IMR-90 (cell line): ENCODE measurements around the gene MSI2. TPM values are rescaled to one million over a fixed set of nuclear protein-coding genes. Genes with fewer than 3 reads are reported as not detected.
A peak's percentile ranks its signal among the peaks of the same experiment; 100 is the strongest.

ENCODE experiments used
- ATAC-seq: fragments of 200-7000 bp; cut with Tn5 transposase; 2 replicates; pipeline ENCODE4 v1.9.1; 2020; ENCODE audit warnings: low read depth, mild to moderate bottlenecking, moderate library complexity
- BruUV-seq: library from RNA; stranded (reverse); fragments of 400-500 nt; replicated peaks from 2 replicates; lab custom pipeline; 2021; lab: Mats Ljungman, UMichigan
- CTCF ChIA-PET: fragments of 300-600 bp; formaldehyde crosslinking; extraction: SDS; loops from one replicate; lab custom pipeline; 2021; ENCODE audit warnings: antibody characterized with exemption; lab: Yijun Ruan, JAX
- POLR2A ChIA-PET: fragments of 300-600 bp; sonication (Branson Sonifier 250); formaldehyde crosslinking; loops from one replicate; lab custom pipeline; 2022; ENCODE audit warnings: antibody characterized with exemption; ENCODE audit not compliant: unreplicated experiment; lab: Charles Lee
- DNase-seq: peaks from one replicate; pipeline ENCODE4 v3.0.0; 2013
- H2AFZ ChIP-seq: replicated peaks from 2 replicates; pipeline ENCODE3; 2013; ENCODE audit warnings: low read length, mild to moderate bottlenecking; ENCODE audit not compliant: poor library complexity
- H2AK5ac ChIP-seq: 2 replicates; pipeline ENCODE4 v1.6.1; 2013; ENCODE audit warnings: low read depth, low read length, inconsistent platforms
- H2AK9ac ChIP-seq: replicated peaks from 2 replicates; pipeline ENCODE3; 2013; ENCODE audit warnings: mild to moderate bottlenecking, low read depth, low read length, moderate library complexity; ENCODE audit not compliant: poor library complexity
- H2BK120ac ChIP-seq: 2 replicates; pipeline ENCODE4 v1.6.1; 2013; ENCODE audit warnings: low read depth, low read length, inconsistent platforms
- H2BK15ac ChIP-seq: 3 replicates; pipeline ENCODE4 v1.6.1; 2013; ENCODE audit warnings: low read depth, low read length, inconsistent platforms
- H2BK20ac ChIP-seq: 2 replicates; pipeline ENCODE4 v1.6.1; 2013; ENCODE audit warnings: low read depth, mild to moderate bottlenecking, inconsistent platforms, low read length, moderate library complexity
- H2BK5ac ChIP-seq: 2 replicates; pipeline ENCODE4 v1.6.1; 2013; ENCODE audit warnings: mild to moderate bottlenecking, low read depth, low read length, inconsistent platforms; ENCODE audit not compliant: poor library complexity, severe bottlenecking
- H3K14ac ChIP-seq: replicated peaks from 2 replicates; pipeline ENCODE4 v1.6.1; 2013; ENCODE audit warnings: low read depth, low read length, inconsistent platforms
- H3K18ac ChIP-seq: 2 replicates; pipeline ENCODE4 v1.6.1; 2013; ENCODE audit warnings: low read depth, low read length, control low read depth
- H3K23ac ChIP-seq: 2 replicates; pipeline ENCODE4 v1.6.1; 2013; ENCODE audit warnings: low read depth, low read length, inconsistent platforms
- H3K27ac ChIP-seq: 2 replicates; pipeline ENCODE4 v1.5.1; 2013; ENCODE audit warnings: mild to moderate bottlenecking, control low read depth, low read length; ENCODE audit not compliant: insufficient read depth
- H3K27me3 ChIP-seq: 2 replicates; pipeline ENCODE4 v1.6.1; 2013; ENCODE audit warnings: low read length; ENCODE audit not compliant: control insufficient read depth, insufficient read depth
- H3K36me3 ChIP-seq: 2 replicates; pipeline ENCODE4 v1.6.1; 2013; ENCODE audit warnings: low read length, mixed read lengths; ENCODE audit not compliant: control insufficient read depth, insufficient read depth
- H3K4ac ChIP-seq: 2 replicates; pipeline ENCODE4 v1.6.1; 2013; ENCODE audit warnings: low read depth, low read length, inconsistent platforms
- H3K4me1 ChIP-seq: 2 replicates; pipeline ENCODE4 v1.6.1; 2013; ENCODE audit warnings: low read length, mixed read lengths; ENCODE audit not compliant: control insufficient read depth, insufficient read depth
- H3K4me2 ChIP-seq: 2 replicates; pipeline ENCODE4 v1.6.1; 2013; ENCODE audit warnings: low read depth, mild to moderate bottlenecking, control low read depth, low read length, moderate library complexity
- H3K4me3 ChIP-seq: 2 replicates; pipeline ENCODE4 v1.5.1; 2013; ENCODE audit warnings: low read depth, mild to moderate bottlenecking, control low read depth, low read length, moderate library complexity; ENCODE audit not compliant: insufficient read depth
- H3K56ac ChIP-seq: 2 replicates; pipeline ENCODE4 v1.6.1; 2013; ENCODE audit warnings: low read length, inconsistent platforms; ENCODE audit not compliant: insufficient read depth; ENCODE audit errors: extremely low read depth
- H3K79me1 ChIP-seq, 2 experiments: 2 replicates each; pipeline ENCODE4 v1.6.1; 2013; ENCODE audit warnings: low read length in 2 of 2, inconsistent platforms in 1 of 2, low read depth in 1 of 2
- H3K9ac ChIP-seq: 2 replicates; pipeline ENCODE4 v1.6.1; 2013; ENCODE audit warnings: low read depth, low read length, control low read depth
- H3K9me1 ChIP-seq: 2 replicates; pipeline ENCODE4 v1.6.1; 2013; ENCODE audit warnings: low read length, inconsistent platforms; ENCODE audit not compliant: insufficient read depth
- H3K9me3 ChIP-seq: 2 replicates; pipeline ENCODE4 v1.6.1; 2013; ENCODE audit warnings: low read length; ENCODE audit not compliant: control insufficient read depth, insufficient read depth
- H4K20me1 ChIP-seq: 2 replicates; pipeline ENCODE4 v1.6.1; 2013; ENCODE audit warnings: low read length, inconsistent platforms; ENCODE audit not compliant: insufficient read depth
- H4K5ac ChIP-seq: 2 replicates; pipeline ENCODE4 v1.6.1; 2013; ENCODE audit warnings: mild to moderate bottlenecking, low read depth, low read length, control low read depth
- H4K8ac ChIP-seq, 2 experiments: 2 replicates each; pipeline ENCODE4 v1.6.1; 2013; ENCODE audit warnings: low read depth in 2 of 2, low read length in 2 of 2, control low read depth in 1 of 2, inconsistent platforms in 1 of 2
- H4K91ac ChIP-seq: 2 replicates; pipeline ENCODE4 v1.6.1; 2013; ENCODE audit warnings: low read depth, low read length, inconsistent platforms; ENCODE audit not compliant: insufficient read depth
- POLR2A ChIP-seq: IDR thresholded peaks from 2 replicates; pipeline ENCODE4 v1.6.1; 2012; ENCODE audit warnings: mild to moderate bottlenecking, low read depth, low read length
- SMC3 ChIP-seq: fragments of 150-350 bp; IDR thresholded peaks from 2 replicates; pipeline ENCODE4 v1.6.1; 2016; ENCODE audit warnings: low read depth, mild to moderate bottlenecking, antibody characterized with exemption, low read length, moderate library complexity
- WGBS, 2 experiments: methylation state at CpG; one replicate each; pipeline versions ENCODE4 v1.1.5 to v1.1.7; 2013; ENCODE audit warnings: missing lambda C conversion rate in 2 of 2; ENCODE audit not compliant: insufficient read length in 1 of 2; ENCODE audit errors: extremely low coverage in 2 of 2; 5-methylcytosine and 5-hydroxymethylcytosine counted together
- dilution Hi-C: fragments of 300-500 bp; cut with HindIII; formaldehyde crosslinking; loops from one replicate; pipeline ENCODE4 v1.14.3; 2018; ENCODE audit warnings: low sequenced_read_pairs; ENCODE audit not compliant: unreplicated experiment
- in situ Hi-C: fragments of 300-500 bp; cut with MboI; formaldehyde crosslinking; loops from 3 replicates; pipeline ENCODE4 v1.14.3; 2019; ENCODE audit warnings: low sequenced_read_pairs, inconsistent platforms, mixed read lengths
- intact Hi-C: fragments of 100-400 bp; cut with micrococcal nuclease; formaldehyde crosslinking; loops from 2 replicates; pipeline ENCODE4 v1.10.0; 2022
- polyA plus RNA-seq, 3 experiments: library from polyadenylated mRNA; depleted of rRNA; stranded (reverse); fragments of >200 nt; gene quantifications; 2 replicates each; pipeline ENCODE4 v1.2.3, GENCODE V29; 2012; ENCODE audit warnings: low replicate concordance in 1 of 3
- total RNA-seq: library from RNA; depleted of rRNA; stranded (reverse); fragments of >200 nt; gene quantifications from 2 replicates; pipeline ENCODE4 v1.2.3, GENCODE V29; 2012

MSI2 gene
- total and polyA plus RNA-seq, 2 of the 4 experiments (the other 2 are of a cell fraction) = 13.0 to 16.0 TPM

- peak overlapping the region; percentile 83 for H4K91ac ChIP-seq
- intact Hi-C loops = loop anchor here (5.0 kb wide), 1 partner anchor 113 kb away; the partner anchor contains the start of gene MSI2
- TF ChIP-seq POLR2A = no peak
- TF ChIP-seq SMC3 = no peak
- ATAC-seq (peak; percentile 30), DNase-seq (no peak)
- peak overlapping the region; percentile 78 for H2BK5ac ChIP-seq
- no peaks in the 10 kb centered on the region for H3K27me3 ChIP-seq
- H2AFZ ChIP-seq = no peak overlapping the region
- in situ Hi-C loops = no loop called here
- H3K14ac ChIP-seq = peak overlapping the region; percentile 77
- no peak overlapping the region for H2AK9ac ChIP-seq
- peak overlapping the region; percentile 65; the same call in 1 of the 2 replicates for H3K23ac ChIP-seq
- peak overlapping the region; percentile 50 for H3K18ac ChIP-seq
- H3K79me1 ChIP-seq = peaks cover 8 to 17% of the 10 kb centered on the region in 2 experiments; a peak in 3 of 4 replicates
- H3K4ac ChIP-seq = peak overlapping the region; percentile 85
- peaks cover 11% of the 10 kb centered on the region for H3K4me1 ChIP-seq
- H3K27ac ChIP-seq = peak overlapping the region; percentile 81; the same call in 1 of the 2 replicates
- peak overlapping the region; percentile 43; the same call in 1 of the 2 replicates for H4K5ac ChIP-seq
- dilution Hi-C loops = no loop called here
- peak overlapping the region; percentile 27 for H3K4me2 ChIP-seq
- POLR2A ChIA-PET = no interaction called here
- BruUV-seq = no TSS peak
- peak overlapping the region; percentile 89 for H2BK120ac ChIP-seq
- peak overlapping the region; percentile 85 for H2AK5ac ChIP-seq
- H4K8ac ChIP-seq = peak overlapping the region; percentile 31 to 76; a peak in 3 of 4 replicates
- 100% methylated on average over 1 of the region's 4 CpGs; no CpG with 5 or more reads in 1 of the 2 experiments for WGBS, 2 experiments
- CTCF ChIA-PET = interaction anchor here (0.6 to 1.0 kb wide), 2 partner anchors 40 to 126 kb away, joined by 3 to 4 read pairs; no protein-coding TSS in a partner anchor
- 0 out of 2 replicates have a peak overlapping the region, but pooled peaks have one; percentile 21 for H3K56ac ChIP-seq
- H2BK15ac ChIP-seq = peak overlapping the region; percentile 46; the same call in 1 of the 3 replicates
- peaks cover 7% of the 10 kb centered on the region for H3K9me1 ChIP-seq
- H4K20me1 ChIP-seq = no peaks in the 10 kb centered on the region
- H3K9me3 ChIP-seq = no peaks in the 10 kb centered on the region; the same call in none of the 2 replicates
- H3K9ac ChIP-seq = peak overlapping the region; percentile 10; the same call in 1 of the 2 replicates
- no peaks in the 10 kb centered on the region for H3K36me3 ChIP-seq
- H2BK20ac ChIP-seq = peak overlapping the region; percentile 83
- no peak overlapping the region for H3K4me3 ChIP-seq
Observed at GRCh38 chr17:57370619-57371018, 114.3 kb downstream of the MSI2 start.
